IMR-90 (cell line): ENCODE results near the gene TMEM72. TPM values are rescaled to one million over a fixed set of nuclear protein-coding genes. Genes with fewer than 3 reads are reported as not detected.

Experiments
- ATAC-seq: fragments of 200-7000 bp; cut with Tn5 transposase; 2 replicates; pipeline ENCODE4 v1.9.1; 2020; ENCODE audit warnings: low read depth, mild to moderate bottlenecking, moderate library complexity
- BruUV-seq: library from RNA; stranded (reverse); fragments of 400-500 nt; replicated peaks from 2 replicates; lab custom pipeline; 2021; lab: Mats Ljungman, UMichigan
- CTCF ChIA-PET: fragments of 300-600 bp; formaldehyde crosslinking; extraction: SDS; loops from one replicate; lab custom pipeline; 2021; ENCODE audit warnings: antibody characterized with exemption; lab: Yijun Ruan, JAX
- POLR2A ChIA-PET: fragments of 300-600 bp; sonication (Branson Sonifier 250); formaldehyde crosslinking; loops from one replicate; lab custom pipeline; 2022; ENCODE audit warnings: antibody characterized with exemption; ENCODE audit not compliant: unreplicated experiment; lab: Charles Lee
- DNase-seq: peaks from one replicate; pipeline ENCODE4 v3.0.0; 2013
- H2AFZ ChIP-seq: replicated peaks from 2 replicates; pipeline ENCODE3; 2013; ENCODE audit warnings: low read length, mild to moderate bottlenecking; ENCODE audit not compliant: poor library complexity
- H2AK5ac ChIP-seq: 2 replicates; pipeline ENCODE4 v1.6.1; 2013; ENCODE audit warnings: low read depth, low read length, inconsistent platforms
- H2AK9ac ChIP-seq: replicated peaks from 2 replicates; pipeline ENCODE3; 2013; ENCODE audit warnings: mild to moderate bottlenecking, low read depth, low read length, moderate library complexity; ENCODE audit not compliant: poor library complexity
- H2BK120ac ChIP-seq: 2 replicates; pipeline ENCODE4 v1.6.1; 2013; ENCODE audit warnings: low read depth, low read length, inconsistent platforms
- H2BK15ac ChIP-seq: 3 replicates; pipeline ENCODE4 v1.6.1; 2013; ENCODE audit warnings: low read depth, low read length, inconsistent platforms
- H2BK20ac ChIP-seq: 2 replicates; pipeline ENCODE4 v1.6.1; 2013; ENCODE audit warnings: low read depth, mild to moderate bottlenecking, inconsistent platforms, low read length, moderate library complexity
- H2BK5ac ChIP-seq: 2 replicates; pipeline ENCODE4 v1.6.1; 2013; ENCODE audit warnings: mild to moderate bottlenecking, low read depth, low read length, inconsistent platforms; ENCODE audit not compliant: poor library complexity, severe bottlenecking
- H3K14ac ChIP-seq: replicated peaks from 2 replicates; pipeline ENCODE4 v1.6.1; 2013; ENCODE audit warnings: low read depth, low read length, inconsistent platforms
- H3K18ac ChIP-seq: 2 replicates; pipeline ENCODE4 v1.6.1; 2013; ENCODE audit warnings: low read depth, low read length, control low read depth
- H3K23ac ChIP-seq: 2 replicates; pipeline ENCODE4 v1.6.1; 2013; ENCODE audit warnings: low read depth, low read length, inconsistent platforms
- H3K27ac ChIP-seq: 2 replicates; pipeline ENCODE4 v1.5.1; 2013; ENCODE audit warnings: mild to moderate bottlenecking, control low read depth, low read length; ENCODE audit not compliant: insufficient read depth
- H3K27me3 ChIP-seq: 2 replicates; pipeline ENCODE4 v1.6.1; 2013; ENCODE audit warnings: low read length; ENCODE audit not compliant: control insufficient read depth, insufficient read depth
- H3K36me3 ChIP-seq: 2 replicates; pipeline ENCODE4 v1.6.1; 2013; ENCODE audit warnings: low read length, mixed read lengths; ENCODE audit not compliant: control insufficient read depth, insufficient read depth
- H3K4ac ChIP-seq: 2 replicates; pipeline ENCODE4 v1.6.1; 2013; ENCODE audit warnings: low read depth, low read length, inconsistent platforms
- H3K4me1 ChIP-seq: 2 replicates; pipeline ENCODE4 v1.6.1; 2013; ENCODE audit warnings: low read length, mixed read lengths; ENCODE audit not compliant: control insufficient read depth, insufficient read depth
- H3K4me2 ChIP-seq: 2 replicates; pipeline ENCODE4 v1.6.1; 2013; ENCODE audit warnings: low read depth, mild to moderate bottlenecking, control low read depth, low read length, moderate library complexity
- H3K4me3 ChIP-seq: 2 replicates; pipeline ENCODE4 v1.5.1; 2013; ENCODE audit warnings: low read depth, mild to moderate bottlenecking, control low read depth, low read length, moderate library complexity; ENCODE audit not compliant: insufficient read depth
- H3K56ac ChIP-seq: 2 replicates; pipeline ENCODE4 v1.6.1; 2013; ENCODE audit warnings: low read length, inconsistent platforms; ENCODE audit not compliant: insufficient read depth; ENCODE audit errors: extremely low read depth
- H3K79me1 ChIP-seq, 2 experiments: 2 replicates each; pipeline ENCODE4 v1.6.1; 2013; ENCODE audit warnings: low read length in 2 of 2, inconsistent platforms in 1 of 2, low read depth in 1 of 2
- H3K9ac ChIP-seq: 2 replicates; pipeline ENCODE4 v1.6.1; 2013; ENCODE audit warnings: low read depth, low read length, control low read depth
- H3K9me1 ChIP-seq: 2 replicates; pipeline ENCODE4 v1.6.1; 2013; ENCODE audit warnings: low read length, inconsistent platforms; ENCODE audit not compliant: insufficient read depth
- H3K9me3 ChIP-seq: 2 replicates; pipeline ENCODE4 v1.6.1; 2013; ENCODE audit warnings: low read length; ENCODE audit not compliant: control insufficient read depth, insufficient read depth
- H4K20me1 ChIP-seq: 2 replicates; pipeline ENCODE4 v1.6.1; 2013; ENCODE audit warnings: low read length, inconsistent platforms; ENCODE audit not compliant: insufficient read depth
- H4K5ac ChIP-seq: 2 replicates; pipeline ENCODE4 v1.6.1; 2013; ENCODE audit warnings: mild to moderate bottlenecking, low read depth, low read length, control low read depth
- H4K8ac ChIP-seq, 2 experiments: 2 replicates each; pipeline ENCODE4 v1.6.1; 2013; ENCODE audit warnings: low read depth in 2 of 2, low read length in 2 of 2, control low read depth in 1 of 2, inconsistent platforms in 1 of 2
- H4K91ac ChIP-seq: 2 replicates; pipeline ENCODE4 v1.6.1; 2013; ENCODE audit warnings: low read depth, low read length, inconsistent platforms; ENCODE audit not compliant: insufficient read depth
- BHLHE40 ChIP-seq: fragments of 150-350 bp; IDR thresholded peaks from 2 replicates; pipeline ENCODE4 v1.6.1; 2016; ENCODE audit warnings: mild to moderate bottlenecking, low read depth, low read length
- CHD1 ChIP-seq: IDR thresholded peaks from 2 replicates; pipeline ENCODE4 v1.6.1; 2012; ENCODE audit warnings: low read depth, low read length, improper control_type of control experiment
- MXI1 ChIP-seq: IDR thresholded peaks from 2 replicates; pipeline ENCODE4 v1.6.1; 2012; ENCODE audit warnings: low read depth, mild to moderate bottlenecking, low read length, moderate library complexity, borderline replicate concordance
- NFE2L2 ChIP-seq: fragments of 150-350 bp; IDR thresholded peaks from 2 replicates; pipeline ENCODE4 v1.6.1; 2016; ENCODE audit warnings: low read depth, mild to moderate bottlenecking, low read length
- RAD21 ChIP-seq: IDR thresholded peaks from 2 replicates; pipeline ENCODE4 v1.6.1; 2012; ENCODE audit warnings: low read length, improper control_type of control experiment
- RCOR1 ChIP-seq: IDR thresholded peaks from 2 replicates; pipeline ENCODE4 v1.6.1; 2012; ENCODE audit warnings: mild to moderate bottlenecking, low read length, improper control_type of control experiment; ENCODE audit not compliant: insufficient replicate concordance
- SMC3 ChIP-seq: fragments of 150-350 bp; IDR thresholded peaks from 2 replicates; pipeline ENCODE4 v1.6.1; 2016; ENCODE audit warnings: low read depth, mild to moderate bottlenecking, antibody characterized with exemption, low read length, moderate library complexity
- WGBS, 2 experiments: methylation state at CpG; one replicate each; pipeline versions ENCODE4 v1.1.5 to v1.1.7; 2013; ENCODE audit warnings: missing lambda C conversion rate in 2 of 2; ENCODE audit not compliant: insufficient read length in 1 of 2; ENCODE audit errors: extremely low coverage in 2 of 2; 5-methylcytosine and 5-hydroxymethylcytosine counted together
- dilution Hi-C: fragments of 300-500 bp; cut with HindIII; formaldehyde crosslinking; loops from one replicate; pipeline ENCODE4 v1.14.3; 2018; ENCODE audit warnings: low sequenced_read_pairs; ENCODE audit not compliant: unreplicated experiment
- in situ Hi-C: fragments of 300-500 bp; cut with MboI; formaldehyde crosslinking; loops from 3 replicates; pipeline ENCODE4 v1.14.3; 2019; ENCODE audit warnings: low sequenced_read_pairs, inconsistent platforms, mixed read lengths
- intact Hi-C: fragments of 100-400 bp; cut with micrococcal nuclease; formaldehyde crosslinking; loops from 2 replicates; pipeline ENCODE4 v1.10.0; 2022
- polyA plus RNA-seq, 3 experiments: library from polyadenylated mRNA; depleted of rRNA; stranded (reverse); fragments of >200 nt; gene quantifications; 2 replicates each; pipeline ENCODE4 v1.2.3, GENCODE V29; 2012; ENCODE audit warnings: low replicate concordance in 1 of 3
- total RNA-seq: library from RNA; depleted of rRNA; stranded (reverse); fragments of >200 nt; gene quantifications from 2 replicates; pipeline ENCODE4 v1.2.3, GENCODE V29; 2012
- TF ChIP-seq, protein P1 (sequence below): conservative IDR thresholded peaks from 2 replicates; pipeline ENCODE4 v1.5.1; 2012; ENCODE audit warnings: mild to moderate bottlenecking, low read depth, low read length, improper control_type of control experiment

Gene TMEM72
- total and polyA plus RNA-seq, 2 of the 4 experiments (the other 2 are of a cell fraction): not detected

DNA sequence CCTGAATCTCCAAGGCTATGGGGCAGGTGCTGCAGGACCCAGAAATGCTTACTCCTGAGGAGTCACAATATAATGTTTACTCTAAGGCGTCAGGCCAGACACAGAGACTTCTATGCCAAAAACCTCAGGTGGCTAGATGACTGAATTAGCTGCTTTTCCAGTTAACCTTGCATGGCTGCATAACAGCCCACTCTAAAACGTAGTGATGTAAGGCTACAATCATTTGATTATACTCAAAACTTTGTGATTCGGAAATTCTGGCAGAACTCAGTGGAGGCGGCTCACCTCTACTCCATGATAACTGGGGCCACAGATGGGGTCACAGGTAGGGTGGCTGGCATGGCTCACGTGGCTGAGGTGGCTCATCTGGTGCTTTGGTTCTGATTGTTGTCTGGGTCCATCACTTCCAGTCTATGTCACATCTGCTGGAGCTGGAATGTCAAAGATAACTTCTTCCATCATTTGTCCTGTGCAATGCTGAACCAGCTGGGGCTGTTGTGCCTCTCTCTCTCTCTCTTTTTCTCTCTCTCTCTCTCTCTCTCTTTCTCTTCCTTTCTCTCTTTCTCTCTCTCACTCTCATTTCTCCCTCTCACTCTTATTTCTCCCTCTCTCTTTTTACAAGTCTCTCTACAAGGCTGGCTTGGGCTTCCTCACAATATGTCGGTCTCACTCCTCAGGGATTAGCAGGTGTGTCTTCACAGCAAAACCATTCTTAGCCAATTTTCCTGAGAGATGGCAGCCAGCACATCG, 11.8 kb downstream of the TMEM72 start:
- no peaks in the 10 kb centered on the region; the same call in 1 of the 2 replicates for H3K9me1 ChIP-seq
- intact Hi-C loops: no loop called here
- H3K4me3 ChIP-seq: no peak overlapping the region
- H3K9ac ChIP-seq: no peak overlapping the region
- no peak overlapping the region for H4K5ac ChIP-seq
- no peak for DNase-seq
- no peak overlapping the region for H3K27ac ChIP-seq
- H3K18ac ChIP-seq: no peak overlapping the region
- no peak overlapping the region for H2AK9ac ChIP-seq
- no peak overlapping the region for H3K56ac ChIP-seq
- H2BK120ac ChIP-seq: no peak overlapping the region
- BruUV-seq: no TSS peak
- peaks cover 2% of the 10 kb centered on the region; the same call in 1 of the 2 replicates for H3K9me3 ChIP-seq
- H2AK5ac ChIP-seq: no peak overlapping the region
- TF ChIP-seq MXI1: no peak
- TF ChIP-seq NFE2L2: no peak
- TF ChIP-seq CHD1: no peak
- no peak for TF ChIP-seq RAD21
- TF ChIP-seq BHLHE40: no peak
- TF ChIP-seq RCOR1: no peak
- no peak for TF ChIP-seq SMC3
- TF ChIP-seq, protein P1, sequence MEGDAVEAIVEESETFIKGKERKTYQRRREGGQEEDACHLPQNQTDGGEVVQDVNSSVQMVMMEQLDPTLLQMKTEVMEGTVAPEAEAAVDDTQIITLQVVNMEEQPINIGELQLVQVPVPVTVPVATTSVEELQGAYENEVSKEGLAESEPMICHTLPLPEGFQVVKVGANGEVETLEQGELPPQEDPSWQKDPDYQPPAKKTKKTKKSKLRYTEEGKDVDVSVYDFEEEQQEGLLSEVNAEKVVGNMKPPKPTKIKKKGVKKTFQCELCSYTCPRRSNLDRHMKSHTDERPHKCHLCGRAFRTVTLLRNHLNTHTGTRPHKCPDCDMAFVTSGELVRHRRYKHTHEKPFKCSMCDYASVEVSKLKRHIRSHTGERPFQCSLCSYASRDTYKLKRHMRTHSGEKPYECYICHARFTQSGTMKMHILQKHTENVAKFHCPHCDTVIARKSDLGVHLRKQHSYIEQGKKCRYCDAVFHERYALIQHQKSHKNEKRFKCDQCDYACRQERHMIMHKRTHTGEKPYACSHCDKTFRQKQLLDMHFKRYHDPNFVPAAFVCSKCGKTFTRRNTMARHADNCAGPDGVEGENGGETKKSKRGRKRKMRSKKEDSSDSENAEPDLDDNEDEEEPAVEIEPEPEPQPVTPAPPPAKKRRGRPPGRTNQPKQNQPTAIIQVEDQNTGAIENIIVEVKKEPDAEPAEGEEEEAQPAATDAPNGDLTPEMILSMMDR: no peak
- ATAC-seq: no peak
- no peak overlapping the region for H4K8ac ChIP-seq
- no peak overlapping the region for H3K4me2 ChIP-seq
- no peak overlapping the region for H3K14ac ChIP-seq
- no peaks in the 10 kb centered on the region for H3K4me1 ChIP-seq
- ChIA-PET CTCF (no interaction called here), POLR2A (no interaction called here)
- no CpG with 5 or more reads among the region's 7 CpGs for WGBS, 2 experiments
- no peak overlapping the region for H2BK15ac ChIP-seq
- H2BK20ac ChIP-seq: no peak overlapping the region
- H3K36me3 ChIP-seq: no peaks in the 10 kb centered on the region
- in situ Hi-C loops: no loop called here
- no peak overlapping the region for H4K91ac ChIP-seq
- dilution Hi-C loops: no loop called here
- H2BK5ac ChIP-seq: no peak overlapping the region
- H3K79me1 ChIP-seq: no peaks in the 10 kb centered on the region
- no peak overlapping the region for H3K4ac ChIP-seq
- H4K20me1 ChIP-seq: no peaks in the 10 kb centered on the region
- peaks cover 46% of the 10 kb centered on the region for H3K27me3 ChIP-seq
- H3K23ac ChIP-seq: no peak overlapping the region
- no peak overlapping the region for H2AFZ ChIP-seq
